Panc1 (cell line): Measurements from ENCODE around the gene SNRNP35. TPM values are rescaled to one million over a fixed set of nuclear protein-coding genes. Genes with fewer than 3 reads are reported as not detected.

Source experiments
- ATAC-seq: fragments of 200-7000 bp; cut with Tn5 transposase; 2 replicates; pipeline ENCODE4 v1.9.1; 2020; ENCODE audit warnings: mild to moderate bottlenecking, moderate library complexity
- BruUV-seq: library from RNA; stranded (reverse); fragments of 400-500 nt; replicated peaks from 2 replicates; lab custom pipeline; 2021; lab: Mats Ljungman, UMichigan
- CTCF ChIA-PET: fragments of 300-600 bp; sonication (Branson Sonifier 250); formaldehyde crosslinking; loops from one replicate; lab custom pipeline; 2022; ENCODE audit warnings: antibody characterized with exemption; lab: Charles Lee
- POLR2A ChIA-PET: fragments of 300-600 bp; sonication (Branson Sonifier 250); formaldehyde crosslinking; loops from one replicate; lab custom pipeline; 2022; ENCODE audit warnings: antibody characterized with exemption; lab: Charles Lee
- DNase-seq: peaks from one replicate; pipeline ENCODE4 v3.0.0-alpha.2; 2010; ENCODE audit warnings: low read depth, low spot score
- H3K27ac ChIP-seq: 2 replicates; pipeline ENCODE4 v1.5.1; 2011; ENCODE audit warnings: mild to moderate bottlenecking, low read length, inconsistent platforms
- H3K27me3 ChIP-seq: fragments of 200-500 bp; sonication (Bioruptor generic); 2 replicates; pipeline ENCODE4 v1.6.0; 2014; ENCODE audit warnings: low read length, inconsistent platforms; ENCODE audit not compliant: control insufficient read depth, insufficient read depth
- H3K36me3 ChIP-seq: fragments of 200-500 bp; sonication (Bioruptor generic); 2 replicates; pipeline ENCODE4 v1.5.1; 2014; ENCODE audit warnings: inconsistent platforms, mild to moderate bottlenecking, low read length, moderate library complexity; ENCODE audit not compliant: control insufficient read depth, insufficient read depth
- H3K4me1 ChIP-seq: 2 replicates; pipeline ENCODE4 v1.5.1; 2011; ENCODE audit warnings: inconsistent platforms, mild to moderate bottlenecking, low read length, moderate library complexity; ENCODE audit not compliant: control insufficient read depth, insufficient read depth
- H3K4me3 ChIP-seq, 2 experiments: 2 replicates each; pipeline ENCODE4 v1.5.1; 2011 to 2012; ENCODE audit warnings: low read depth in 2 of 2, low read length in 2 of 2, mild to moderate bottlenecking in 2 of 2, inconsistent platforms in 1 of 2, moderate library complexity in 1 of 2
- H3K9me3 ChIP-seq: fragments of 200-500 bp; sonication (Bioruptor generic); 2 replicates; pipeline ENCODE4 v1.5.1; 2014; ENCODE audit warnings: low read depth, mild to moderate bottlenecking, inconsistent platforms, low read length, moderate library complexity; ENCODE audit not compliant: control insufficient read depth, insufficient read depth
- CTCF ChIP-seq: fragments of 450-650 bp; IDR thresholded peaks from 2 replicates; pipeline ENCODE4 v1.5.1; 2017; ENCODE audit warnings: mild to moderate bottlenecking
- POLR2AphosphoS5 ChIP-seq: IDR thresholded peaks from 2 replicates; pipeline ENCODE4 v1.6.1; 2012; ENCODE audit warnings: mild to moderate bottlenecking, low read depth, low read length, moderate library complexity
- SIN3A ChIP-seq: IDR thresholded peaks from 2 replicates; pipeline ENCODE4 v1.6.1; 2012; ENCODE audit warnings: low read depth, mild to moderate bottlenecking, low read length, moderate library complexity, borderline replicate concordance; ENCODE audit not compliant: insufficient read depth
- TCF7L2 ChIP-seq: IDR thresholded peaks from 2 replicates; pipeline ENCODE4 v1.6.1; 2011; ENCODE audit warnings: mild to moderate bottlenecking, low read depth, low read length, inconsistent platforms
- in situ Hi-C: cut with HindIII; loops from 2 replicates; pipeline ENCODE4 v1.10.0; 2016; ENCODE audit warnings: low sequenced_read_pairs, low pct_unique_long_range_greater_than_20kb
- intact Hi-C: fragments of 100-400 bp; cut with micrococcal nuclease; formaldehyde crosslinking; loops from one replicate; pipeline ENCODE4 v1.10.0; 2022; ENCODE audit not compliant: unreplicated experiment
- total RNA-seq: library from RNA; stranded (reverse); gene quantifications from one replicate; pipeline ENCODE4 v1.2.1, GENCODE V29; 2021; ENCODE audit not compliant: unreplicated experiment
- TF ChIP-seq, protein P1 (sequence below), 2 experiments: IDR thresholded peaks; 2 replicates each; pipeline ENCODE4 v1.6.1; 2011 to 2012; ENCODE audit warnings: low read depth in 2 of 2, control low read depth in 1 of 2, low read length in 1 of 2, mild to moderate bottlenecking in 1 of 2, moderate library complexity in 1 of 2; ENCODE audit not compliant: insufficient read depth in 1 of 2

SNRNP35 gene
- total RNA-seq, 1 experiment from 2014 or later = 16.5 TPM

DNA sequence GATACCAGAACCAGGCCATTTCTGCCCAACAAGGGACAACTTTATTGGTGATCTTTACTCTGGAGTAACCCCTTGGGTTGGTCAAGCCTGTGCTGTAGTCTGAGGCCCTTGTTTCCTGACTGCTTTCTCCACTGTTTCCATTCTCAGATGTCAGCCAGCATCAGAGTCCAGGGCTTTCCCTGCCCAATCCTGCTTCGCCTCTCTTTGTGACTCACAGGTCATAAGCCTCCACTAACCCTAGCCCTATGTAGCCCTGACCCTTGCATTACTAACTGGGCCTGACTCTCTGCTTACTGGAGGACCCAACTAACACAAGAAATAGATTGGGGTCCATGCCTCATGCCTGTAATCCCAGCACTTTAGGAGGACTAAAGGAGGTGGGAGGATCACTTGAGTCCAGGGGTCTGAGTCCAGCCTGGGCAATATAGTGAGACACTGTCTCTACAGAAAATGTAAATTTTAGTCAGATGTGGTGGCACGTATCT, 8.6 kb upstream of the SNRNP35 start:
- peak; percentile 60; the same call in 1 of the 2 replicates for ATAC-seq
- Histone ChIP-seq H3K27ac (peak overlapping the region; percentile 25; the same call in 1 of the 2 replicates), H3K4me1 (peaks cover 17% of the 10 kb centered on the region), H3K9me3 (no peaks in the 10 kb centered on the region), H3K27me3 (no peaks in the 10 kb centered on the region), H3K36me3 (no peaks in the 10 kb centered on the region), H3K4me3 (no peak overlapping the region)
- intact Hi-C loops (no loop called here), in situ Hi-C loops (no loop called here)
- no TSS peak for BruUV-seq
- TF ChIP-seq SIN3A = no peak
- no peak for TF ChIP-seq POLR2AphosphoS5
- TF ChIP-seq, protein P1, sequence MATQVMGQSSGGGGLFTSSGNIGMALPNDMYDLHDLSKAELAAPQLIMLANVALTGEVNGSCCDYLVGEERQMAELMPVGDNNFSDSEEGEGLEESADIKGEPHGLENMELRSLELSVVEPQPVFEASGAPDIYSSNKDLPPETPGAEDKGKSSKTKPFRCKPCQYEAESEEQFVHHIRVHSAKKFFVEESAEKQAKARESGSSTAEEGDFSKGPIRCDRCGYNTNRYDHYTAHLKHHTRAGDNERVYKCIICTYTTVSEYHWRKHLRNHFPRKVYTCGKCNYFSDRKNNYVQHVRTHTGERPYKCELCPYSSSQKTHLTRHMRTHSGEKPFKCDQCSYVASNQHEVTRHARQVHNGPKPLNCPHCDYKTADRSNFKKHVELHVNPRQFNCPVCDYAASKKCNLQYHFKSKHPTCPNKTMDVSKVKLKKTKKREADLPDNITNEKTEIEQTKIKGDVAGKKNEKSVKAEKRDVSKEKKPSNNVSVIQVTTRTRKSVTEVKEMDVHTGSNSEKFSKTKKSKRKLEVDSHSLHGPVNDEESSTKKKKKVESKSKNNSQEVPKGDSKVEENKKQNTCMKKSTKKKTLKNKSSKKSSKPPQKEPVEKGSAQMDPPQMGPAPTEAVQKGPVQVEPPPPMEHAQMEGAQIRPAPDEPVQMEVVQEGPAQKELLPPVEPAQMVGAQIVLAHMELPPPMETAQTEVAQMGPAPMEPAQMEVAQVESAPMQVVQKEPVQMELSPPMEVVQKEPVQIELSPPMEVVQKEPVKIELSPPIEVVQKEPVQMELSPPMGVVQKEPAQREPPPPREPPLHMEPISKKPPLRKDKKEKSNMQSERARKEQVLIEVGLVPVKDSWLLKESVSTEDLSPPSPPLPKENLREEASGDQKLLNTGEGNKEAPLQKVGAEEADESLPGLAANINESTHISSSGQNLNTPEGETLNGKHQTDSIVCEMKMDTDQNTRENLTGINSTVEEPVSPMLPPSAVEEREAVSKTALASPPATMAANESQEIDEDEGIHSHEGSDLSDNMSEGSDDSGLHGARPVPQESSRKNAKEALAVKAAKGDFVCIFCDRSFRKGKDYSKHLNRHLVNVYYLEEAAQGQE (IDR thresholded peaks at IDR 0.05; ENCODE audit: insufficient read depth in 1 of 2, low read depth in 2 of 2, low read length in 1 of 2) = no peak
- TF ChIP-seq CTCF = no peak
- TF ChIP-seq TCF7L2 = no peak
- POLR2A ChIA-PET = interaction anchor here (0.8 kb wide), 1 partner anchor 104 kb away, joined by 3 read pairs; no protein-coding TSS in a partner anchor
- CTCF ChIA-PET = interaction anchor here (0.6 kb wide), 1 partner anchor 17 kb away, joined by 4 read pairs; no protein-coding TSS in a partner anchor
- DNase-seq = no peak

- H3K36me3 ChIP-seq = no peaks in the 10 kb centered on the region
- ChIA-PET CTCF (interaction anchor here (0.6 kb wide), 1 partner anchor 16 kb away, joined by 4 read pairs; no protein-coding TSS in a partner anchor), POLR2A (interaction anchor here (0.8 kb wide), 1 partner anchor 104 kb away, joined by 3 read pairs; no protein-coding TSS in a partner anchor)
- in situ Hi-C loops = no loop called here
- no peak overlapping the region; the same call in 1 of the 2 replicates for H3K27ac ChIP-seq
- ATAC-seq = no peak
- H3K4me1 ChIP-seq = peaks cover 14% of the 10 kb centered on the region
- intact Hi-C loops = no loop called here
- no peaks in the 10 kb centered on the region for H3K9me3 ChIP-seq
- DNase-seq = no peak
- no peak for TF ChIP-seq SIN3A
- TF ChIP-seq TCF7L2 = no peak
- TF ChIP-seq POLR2AphosphoS5 = no peak
- TF ChIP-seq, protein P1 (IDR thresholded peaks at IDR 0.05; ENCODE audit: insufficient read depth in 1 of 2, low read depth in 2 of 2, low read length in 1 of 2) = no peak
- no peak for TF ChIP-seq CTCF
- BruUV-seq = no TSS peak
- no peaks in the 10 kb centered on the region for H3K27me3 ChIP-seq
- H3K4me3 ChIP-seq = no peak overlapping the region
Observed at GRCh38 chr12:123449856-123450255, 8.1 kb upstream of the SNRNP35 start.
